DLD1 (cell line): ENCODE data around the gene VAV1.
"Not testable (repeated sequence)": the region's sequence is repeated elsewhere in the genome, so short reads cannot be mapped to it uniquely, and the experiment has no call there.

Source experiments
- in situ Hi-C: cut with HindIII; loops from 2 replicates; pipeline ENCODE4 v1.10.0; 2017; ENCODE audit warnings: low sequenced_read_pairs

The VAV1 gene

DNA sequence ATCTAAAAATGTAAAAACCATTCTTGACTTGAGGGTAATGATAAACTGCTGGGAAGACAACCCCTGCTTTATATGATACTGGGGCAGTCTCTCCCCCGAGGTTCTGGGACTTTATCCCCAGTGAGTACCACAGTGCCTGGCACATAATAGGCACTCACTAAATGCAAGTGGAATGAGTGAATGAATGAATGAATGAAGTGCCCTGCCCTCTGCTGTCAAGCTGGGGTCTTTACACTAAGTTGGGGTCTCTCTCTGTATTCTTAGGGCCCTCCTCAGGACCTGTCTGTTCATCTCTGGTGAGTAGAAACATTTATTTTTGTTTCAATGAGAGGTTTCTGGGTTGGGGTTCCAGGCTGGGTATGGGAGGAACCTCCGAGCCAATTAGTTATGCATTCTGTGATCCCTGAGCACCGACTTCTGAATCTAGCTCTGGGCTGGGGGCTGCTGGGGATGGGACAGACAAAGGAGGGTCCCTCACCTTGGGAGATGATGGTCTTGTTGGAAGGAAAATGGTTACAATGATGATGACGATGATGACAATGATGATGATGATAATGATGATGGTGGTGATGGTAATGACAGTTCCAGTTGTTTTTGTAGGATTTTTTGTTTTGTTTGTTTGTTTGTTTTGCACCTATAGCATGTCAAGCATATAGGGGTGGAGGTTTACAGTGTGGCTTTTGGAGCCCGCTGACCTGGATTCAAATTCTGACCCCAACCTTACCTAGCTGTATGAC lies 70.5 kb downstream of the VAV1 start:
- in situ Hi-C loops: no loop called here

DNA sequence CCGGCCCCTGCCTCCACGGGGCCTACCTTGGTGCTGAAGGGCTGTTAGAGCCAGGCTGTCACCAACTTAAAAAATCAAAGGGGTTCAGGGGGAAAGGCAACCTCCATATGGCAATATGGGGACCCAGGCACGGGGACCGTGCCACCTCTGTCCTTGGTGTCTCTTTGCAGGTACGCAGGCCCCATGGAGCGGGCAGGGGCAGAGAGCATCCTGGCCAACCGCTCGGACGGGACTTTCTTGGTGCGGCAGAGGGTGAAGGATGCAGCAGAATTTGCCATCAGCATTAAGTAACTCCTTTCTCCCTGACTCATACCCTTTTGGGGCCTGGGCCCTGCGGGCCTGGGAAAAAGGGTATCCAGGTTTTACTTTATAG lies 75.3 kb downstream of the VAV1 start:
- in situ Hi-C loops: no loop called here

DNA sequence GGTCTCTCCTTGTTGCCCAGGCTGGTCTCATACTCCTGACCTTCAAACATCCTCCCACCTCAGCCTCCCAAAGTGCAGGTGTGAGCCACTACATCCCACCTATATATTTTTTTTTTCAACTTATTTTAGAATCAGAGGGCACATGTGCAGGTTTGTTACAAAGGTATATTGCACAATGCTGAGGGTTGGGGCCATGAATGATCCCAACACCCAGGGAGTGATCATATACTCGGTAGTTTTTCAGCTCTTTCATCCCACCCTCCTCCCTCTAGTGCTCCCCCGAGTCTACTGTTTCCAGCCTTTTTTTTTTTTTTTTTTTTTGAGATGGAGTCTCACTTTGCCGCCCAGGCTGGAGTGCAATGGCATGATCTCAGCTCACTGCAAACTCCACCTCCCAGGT lies 76.5 kb downstream of the VAV1 start:
- in situ Hi-C loops: no loop called here

DNA sequence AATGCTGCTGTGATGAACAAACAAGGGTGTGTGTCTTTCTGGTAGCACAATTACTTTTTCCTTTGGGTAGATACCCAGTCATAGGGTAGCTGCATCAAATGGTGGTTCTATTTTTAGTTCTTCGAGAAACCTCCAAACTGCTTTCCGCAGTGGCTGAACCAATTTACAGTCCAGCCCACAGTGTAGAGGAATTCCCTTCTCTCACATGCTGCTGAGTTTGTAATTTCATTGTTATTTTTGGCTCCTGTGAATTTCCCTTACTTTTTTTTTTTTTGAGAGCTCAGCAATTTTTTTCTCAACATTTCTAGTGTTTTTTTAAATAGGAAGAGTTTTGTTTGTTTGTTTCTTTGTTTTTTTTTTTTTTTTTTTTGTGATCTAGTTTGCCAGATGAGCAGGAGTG lies 77.4 kb downstream of the VAV1 start:
- in situ Hi-C loops: no loop called here

DNA sequence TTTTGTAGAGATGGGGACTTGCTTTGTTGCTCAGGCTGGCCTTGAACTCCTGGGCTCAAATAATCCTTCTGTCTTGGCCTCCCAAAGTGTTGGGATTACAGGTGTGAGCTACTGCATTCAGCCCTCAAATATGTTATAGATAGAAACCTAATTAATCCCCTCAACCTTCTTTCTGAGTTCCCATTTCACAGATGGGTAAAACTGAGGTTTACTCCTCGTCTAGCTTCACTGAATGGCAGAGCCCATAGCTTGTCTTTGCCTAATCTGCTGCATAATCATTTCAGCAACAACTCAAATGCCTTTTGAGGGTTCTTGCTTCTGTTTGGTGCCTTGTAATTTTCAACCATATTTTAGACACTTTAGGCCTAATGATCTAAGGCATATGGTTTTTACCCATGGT lies 78.9 kb downstream of the VAV1 start:
- in situ Hi-C loops: no loop called here

DNA sequence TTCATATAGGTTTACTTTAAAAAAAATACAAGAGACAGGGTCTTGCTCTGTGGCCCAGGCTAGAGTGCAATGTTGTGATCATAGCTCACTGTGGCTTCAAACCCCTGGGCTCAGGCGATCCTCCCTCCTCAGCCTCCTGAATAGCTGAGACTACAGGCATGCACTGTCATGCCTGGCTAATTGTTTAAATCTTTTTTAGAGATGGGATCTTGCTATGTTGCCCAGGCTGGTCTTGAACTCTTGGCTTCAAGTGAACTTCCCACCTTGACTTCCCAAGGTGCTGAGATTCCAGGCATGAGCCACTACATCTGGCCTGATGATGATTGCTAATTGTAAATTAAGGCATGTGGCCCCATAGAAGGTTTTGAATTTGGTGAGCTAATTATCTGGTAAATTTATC lies 79.5 kb downstream of the VAV1 start:
- in situ Hi-C loops: no loop called here

- in situ Hi-C loops: no loop called here
These were observed 81.4 kb downstream of the VAV1 start for GRCh38 chr19:6853868-6854267.

DNA sequence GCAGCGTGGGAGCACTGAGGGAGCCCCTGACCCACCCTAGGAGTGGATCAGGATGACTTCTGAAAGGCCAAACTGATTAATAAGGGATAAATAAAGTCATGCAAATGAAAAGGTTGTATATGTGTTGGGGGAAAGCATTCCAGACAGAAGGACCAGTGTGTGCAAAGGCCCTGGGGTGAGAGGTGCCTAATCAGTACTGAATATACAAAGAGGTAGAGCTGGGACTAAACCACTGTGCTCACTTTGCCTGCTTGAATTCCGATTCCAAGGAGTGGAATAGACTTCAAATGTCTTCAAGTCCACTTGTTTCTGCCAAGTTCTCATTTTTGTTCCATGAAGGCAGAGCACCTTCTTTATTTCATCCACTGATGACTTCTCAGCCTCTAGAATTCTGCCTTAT lies 82.2 kb downstream of the VAV1 start:
- in situ Hi-C loops: no loop called here

- in situ Hi-C loops: no loop called here
These were observed 84.4 kb downstream of the VAV1 start for GRCh38 chr19:6856749-6857372.

DNA sequence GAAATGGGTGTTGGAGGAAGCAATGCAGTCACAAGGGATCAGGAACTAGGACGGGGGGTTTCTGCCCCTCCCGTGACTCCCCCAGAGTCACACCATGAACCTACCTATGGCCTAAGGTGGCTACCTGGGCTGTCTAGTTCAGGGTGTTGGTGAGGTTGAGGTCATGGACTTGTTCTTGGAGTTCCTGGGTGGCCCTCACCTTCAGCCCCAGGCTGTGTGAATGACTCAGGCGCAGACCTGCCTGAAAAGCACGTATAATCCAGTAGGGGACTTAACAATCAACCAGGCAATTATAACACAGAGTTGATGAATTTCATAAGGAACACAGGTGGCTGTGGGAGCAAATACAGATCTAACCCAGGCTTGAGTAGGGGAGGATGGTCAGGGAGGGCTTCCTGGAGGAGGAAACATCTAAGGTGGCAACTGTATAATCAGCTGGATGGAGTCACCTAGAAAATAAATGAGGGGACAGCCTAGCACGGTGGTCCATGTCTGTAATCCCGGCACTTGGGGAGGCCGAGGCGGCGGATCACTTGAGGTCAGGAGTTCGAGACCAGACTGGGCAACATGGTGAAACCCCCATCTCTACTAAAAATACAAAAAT lies 89.3 kb downstream of the VAV1 start:
- in situ Hi-C loops: no loop called here

GRCh38 chr19:6862673-6863078 lies 90.2 kb downstream of the VAV1 start:
- in situ Hi-C loops: no loop called here

- in situ Hi-C loops: no loop called here
These were observed 91.9 kb downstream of the VAV1 start for GRCh38 chr19:6864325-6864940.

- in situ Hi-C loops: no loop called here
These were observed 93.3 kb downstream of the VAV1 start for GRCh38 chr19:6865849-6866248.

- in situ Hi-C loops: no loop called here
These were observed 94.2 kb downstream of the VAV1 start for GRCh38 chr19:6866741-6867151.

DNA sequence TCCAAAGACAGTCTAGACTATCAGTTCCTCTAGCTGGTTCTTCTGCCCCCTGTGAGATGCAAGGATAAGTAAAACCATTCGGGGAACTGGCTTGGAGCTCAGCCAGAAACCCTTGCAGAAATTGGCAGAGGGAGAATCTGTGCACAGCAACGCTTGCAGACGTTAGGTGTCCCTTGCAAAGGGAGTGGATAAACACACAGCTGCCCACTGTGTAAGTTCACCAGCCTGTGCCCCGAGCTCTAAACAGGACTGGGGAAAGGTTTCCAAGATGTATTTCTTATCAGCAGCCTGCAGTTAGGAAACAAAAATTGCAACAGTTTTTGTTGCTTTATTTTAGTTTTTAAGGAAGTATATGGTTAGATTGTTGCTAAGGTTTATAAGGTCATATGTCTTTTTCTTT lies 95.8 kb downstream of the VAV1 start:
- in situ Hi-C loops: no loop called here

GRCh38 chr19:6869151-6869882 lies 96.8 kb downstream of the VAV1 start:
- in situ Hi-C loops: not testable (repeated sequence)

DNA sequence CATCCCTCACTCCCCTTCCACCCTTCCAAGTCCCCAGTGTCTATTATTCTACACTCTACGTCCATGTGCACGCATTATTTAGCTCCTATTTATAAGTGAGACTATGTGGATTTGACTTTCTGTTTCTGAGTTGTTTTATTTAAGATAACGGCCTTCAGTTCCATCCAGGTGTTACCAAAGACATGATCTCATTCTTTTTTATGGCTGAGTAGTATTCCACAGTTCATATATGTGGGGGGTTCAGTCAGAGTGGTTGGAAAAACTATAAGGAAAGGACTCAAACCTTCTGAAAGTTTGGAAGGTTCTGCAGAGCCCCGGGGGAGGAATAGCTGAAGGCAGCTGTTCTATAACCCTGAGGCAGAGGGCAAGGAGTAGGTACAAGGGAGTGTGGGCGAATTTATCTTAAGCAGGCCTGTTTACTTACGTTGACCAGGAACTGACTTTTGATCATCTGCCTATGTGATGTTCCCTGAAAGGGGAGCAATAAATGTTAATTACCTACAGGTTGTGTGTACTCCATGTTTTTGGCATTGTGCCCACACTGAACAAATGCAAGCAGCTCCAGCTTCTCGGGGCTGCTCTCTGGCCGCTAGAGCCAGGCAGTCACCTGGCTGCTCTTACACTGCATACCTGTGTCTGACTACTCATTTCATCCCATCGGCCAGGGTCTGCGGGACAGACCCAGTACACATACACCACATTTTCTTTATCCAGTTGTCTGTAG lies 101.4 kb downstream of the VAV1 start:
- in situ Hi-C loops: no loop called here

- in situ Hi-C loops: no loop called here
These were observed 102.7 kb downstream of the VAV1 start for GRCh38 chr19:6875218-6875617.

GRCh38 chr19:6876748-6877147 lies 104.2 kb downstream of the VAV1 start:
- in situ Hi-C loops: no loop called here

GRCh38 chr19:6877766-6878165 lies 105.3 kb downstream of the VAV1 start:
- in situ Hi-C loops: no loop called here
